ENCODE results near the gene GPR160. TPM values are rescaled to one million over a fixed set of nuclear protein-coding genes. Genes with fewer than 3 reads are reported as not detected.
A peak's percentile ranks its signal among the peaks of the same experiment; 100 is the strongest.

GPR160 gene
- total and polyA plus RNA-seq, 2 of the 13 experiments (the other 11 are each of a cell fraction or from before 2014, with no cell fraction given): 12.1 to 23.2 TPM

DNA sequence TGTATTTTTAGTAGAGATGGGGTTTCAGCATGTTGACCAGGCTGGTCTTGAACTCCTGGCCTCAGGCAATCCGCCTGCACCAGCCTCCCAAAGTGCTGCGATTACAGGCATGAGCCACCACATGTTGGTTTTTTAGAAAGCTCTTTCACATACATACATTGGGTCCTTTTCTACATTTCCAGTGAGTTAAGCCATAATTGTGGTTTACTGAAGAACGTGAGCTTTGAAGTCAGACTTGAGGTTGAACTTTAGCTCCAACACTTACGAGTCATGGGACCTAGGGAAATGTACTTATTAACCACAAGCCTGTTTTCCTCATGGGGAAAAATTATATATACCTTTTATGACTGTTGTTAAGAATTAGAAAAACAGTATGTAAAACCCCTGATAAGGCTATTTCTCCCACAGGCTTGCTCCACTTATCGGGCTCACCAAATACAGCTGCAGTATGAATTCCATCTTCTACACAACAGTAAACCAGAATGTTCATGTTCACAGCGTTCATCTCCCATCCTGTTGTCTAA, 39.0 kb downstream of the GPR160 start (continued):
- TF ChIP-seq, protein P1, sequence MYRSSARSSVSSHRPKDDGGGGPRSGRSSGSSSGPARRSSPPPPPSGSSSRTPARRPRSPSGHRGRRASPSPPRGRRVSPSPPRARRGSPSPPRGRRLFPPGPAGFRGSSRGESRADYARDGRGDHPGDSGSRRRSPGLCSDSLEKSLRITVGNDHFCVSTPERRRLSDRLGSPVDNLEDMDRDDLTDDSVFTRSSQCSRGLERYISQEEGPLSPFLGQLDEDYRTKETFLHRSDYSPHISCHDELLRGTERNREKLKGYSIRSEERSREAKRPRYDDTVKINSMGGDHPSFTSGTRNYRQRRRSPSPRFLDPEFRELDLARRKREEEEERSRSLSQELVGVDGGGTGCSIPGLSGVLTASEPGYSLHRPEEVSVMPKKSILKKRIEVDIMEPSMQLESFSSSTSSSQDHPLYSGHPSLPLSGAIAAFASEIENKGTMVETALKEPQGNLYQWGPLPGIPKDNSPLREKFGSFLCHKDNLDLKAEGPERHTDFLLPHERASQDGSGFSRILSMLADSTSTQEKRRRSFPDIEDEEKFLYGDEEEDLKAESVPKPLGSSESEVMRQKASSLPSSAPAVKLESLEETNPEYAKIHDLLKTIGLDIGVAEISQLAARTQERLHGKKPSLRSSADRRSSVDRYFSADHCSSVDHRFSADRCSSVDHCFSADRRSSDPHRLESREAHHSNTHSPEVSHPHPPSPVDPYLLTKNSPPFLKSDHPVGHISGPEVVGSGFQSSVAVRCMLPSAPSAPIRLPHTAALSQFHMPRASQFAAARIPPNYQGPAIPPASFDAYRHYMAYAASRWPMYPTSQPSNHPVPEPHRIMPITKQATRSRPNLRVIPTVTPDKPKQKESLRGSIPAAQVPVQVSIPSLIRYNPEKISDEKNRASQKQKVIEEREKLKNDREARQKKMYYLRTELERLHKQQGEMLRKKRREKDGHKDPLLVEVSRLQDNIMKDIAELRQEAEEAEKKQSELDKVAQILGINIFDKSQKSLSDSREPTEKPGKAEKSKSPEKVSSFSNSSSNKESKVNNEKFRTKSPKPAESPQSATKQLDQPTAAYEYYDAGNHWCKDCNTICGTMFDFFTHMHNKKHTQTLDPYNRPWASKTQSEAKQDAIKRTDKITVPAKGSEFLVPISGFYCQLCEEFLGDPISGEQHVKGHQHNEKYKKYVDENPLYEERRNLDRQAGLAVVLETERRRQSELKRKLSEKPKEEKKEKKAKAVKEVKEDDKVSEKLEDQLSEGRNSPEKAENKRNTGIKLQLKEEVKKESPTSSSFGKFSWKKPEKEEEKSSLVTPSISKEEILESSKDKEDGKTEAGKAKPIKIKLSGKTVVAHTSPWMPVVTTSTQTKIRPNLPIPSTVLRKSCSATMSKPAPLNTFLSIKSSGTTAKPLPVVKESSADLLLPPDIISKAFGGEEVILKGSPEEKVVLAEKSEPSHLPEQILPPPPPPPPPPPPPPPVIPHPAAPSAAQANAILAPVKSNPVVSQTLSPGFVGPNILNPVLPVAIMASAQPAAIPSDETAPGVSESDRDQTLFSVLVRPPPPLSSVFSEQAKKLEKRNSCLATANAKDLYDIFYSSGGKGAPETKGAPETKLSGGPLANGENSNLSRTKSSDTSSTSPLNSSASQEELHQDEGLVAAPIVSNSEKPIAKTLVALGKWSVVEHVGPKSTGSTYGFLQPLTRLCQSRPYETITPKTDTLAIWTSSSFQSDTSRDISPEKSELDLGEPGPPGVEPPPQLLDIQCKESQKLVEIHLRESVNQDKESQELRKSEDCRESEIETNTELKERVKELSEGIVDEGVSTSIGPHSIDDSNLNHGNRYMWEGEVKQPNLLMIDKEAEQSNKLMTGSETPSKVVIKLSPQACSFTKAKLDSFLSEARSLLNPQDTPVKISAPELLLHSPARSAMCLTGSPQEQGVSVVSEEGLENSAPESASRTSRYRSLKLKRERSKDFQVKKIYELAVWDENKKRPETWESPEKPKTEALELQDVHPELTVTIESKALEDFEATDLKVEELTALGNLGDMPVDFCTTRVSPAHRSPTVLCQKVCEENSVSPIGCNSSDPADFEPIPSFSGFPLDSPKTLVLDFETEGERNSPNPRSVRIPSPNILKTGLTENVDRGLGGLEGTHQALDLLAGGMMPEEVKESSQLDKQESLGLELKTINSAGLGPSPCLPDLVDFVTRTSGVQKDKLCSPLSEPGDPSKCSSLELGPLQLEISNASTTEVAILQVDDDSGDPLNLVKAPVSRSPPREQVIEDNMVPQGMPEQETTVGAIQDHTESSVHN (CRISPR knock-in tag; IDR thresholded peaks at IDR 0.05): no peak
- TF ChIP-seq SKI (IDR thresholded peaks at IDR 0.05; ENCODE audit: partially characterized antibody): peak; percentile 28
- no peak for TF ChIP-seq SIN3A (IDR thresholded peaks at IDR 0.05; ENCODE audit: borderline replicate concordance, low read depth, low read length)
- TF ChIP-seq MEIS2 (CRISPR knock-in tag; IDR thresholded peaks at IDR 0.05): no peak
- no peak for TF ChIP-seq SNAI1 (CRISPR knock-in tag; IDR thresholded peaks at IDR 0.05; ENCODE audit: borderline replicate concordance)
- TF ChIP-seq, protein P2, sequence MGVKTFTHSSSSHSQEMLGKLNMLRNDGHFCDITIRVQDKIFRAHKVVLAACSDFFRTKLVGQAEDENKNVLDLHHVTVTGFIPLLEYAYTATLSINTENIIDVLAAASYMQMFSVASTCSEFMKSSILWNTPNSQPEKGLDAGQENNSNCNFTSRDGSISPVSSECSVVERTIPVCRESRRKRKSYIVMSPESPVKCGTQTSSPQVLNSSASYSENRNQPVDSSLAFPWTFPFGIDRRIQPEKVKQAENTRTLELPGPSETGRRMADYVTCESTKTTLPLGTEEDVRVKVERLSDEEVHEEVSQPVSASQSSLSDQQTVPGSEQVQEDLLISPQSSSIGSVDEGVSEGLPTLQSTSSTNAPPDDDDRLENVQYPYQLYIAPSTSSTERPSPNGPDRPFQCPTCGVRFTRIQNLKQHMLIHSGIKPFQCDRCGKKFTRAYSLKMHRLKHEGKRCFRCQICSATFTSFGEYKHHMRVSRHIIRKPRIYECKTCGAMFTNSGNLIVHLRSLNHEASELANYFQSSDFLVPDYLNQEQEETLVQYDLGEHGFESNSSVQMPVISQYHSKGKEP (CRISPR knock-in tag; IDR thresholded peaks at IDR 0.05): no peak
- TF ChIP-seq CENPT (CRISPR knock-in tag; IDR thresholded peaks at IDR 0.05; ENCODE audit: low read depth): no peak
- no peak for TF ChIP-seq GZF1 (CRISPR knock-in tag; IDR thresholded peaks at IDR 0.05)
- TF ChIP-seq, protein P3, sequence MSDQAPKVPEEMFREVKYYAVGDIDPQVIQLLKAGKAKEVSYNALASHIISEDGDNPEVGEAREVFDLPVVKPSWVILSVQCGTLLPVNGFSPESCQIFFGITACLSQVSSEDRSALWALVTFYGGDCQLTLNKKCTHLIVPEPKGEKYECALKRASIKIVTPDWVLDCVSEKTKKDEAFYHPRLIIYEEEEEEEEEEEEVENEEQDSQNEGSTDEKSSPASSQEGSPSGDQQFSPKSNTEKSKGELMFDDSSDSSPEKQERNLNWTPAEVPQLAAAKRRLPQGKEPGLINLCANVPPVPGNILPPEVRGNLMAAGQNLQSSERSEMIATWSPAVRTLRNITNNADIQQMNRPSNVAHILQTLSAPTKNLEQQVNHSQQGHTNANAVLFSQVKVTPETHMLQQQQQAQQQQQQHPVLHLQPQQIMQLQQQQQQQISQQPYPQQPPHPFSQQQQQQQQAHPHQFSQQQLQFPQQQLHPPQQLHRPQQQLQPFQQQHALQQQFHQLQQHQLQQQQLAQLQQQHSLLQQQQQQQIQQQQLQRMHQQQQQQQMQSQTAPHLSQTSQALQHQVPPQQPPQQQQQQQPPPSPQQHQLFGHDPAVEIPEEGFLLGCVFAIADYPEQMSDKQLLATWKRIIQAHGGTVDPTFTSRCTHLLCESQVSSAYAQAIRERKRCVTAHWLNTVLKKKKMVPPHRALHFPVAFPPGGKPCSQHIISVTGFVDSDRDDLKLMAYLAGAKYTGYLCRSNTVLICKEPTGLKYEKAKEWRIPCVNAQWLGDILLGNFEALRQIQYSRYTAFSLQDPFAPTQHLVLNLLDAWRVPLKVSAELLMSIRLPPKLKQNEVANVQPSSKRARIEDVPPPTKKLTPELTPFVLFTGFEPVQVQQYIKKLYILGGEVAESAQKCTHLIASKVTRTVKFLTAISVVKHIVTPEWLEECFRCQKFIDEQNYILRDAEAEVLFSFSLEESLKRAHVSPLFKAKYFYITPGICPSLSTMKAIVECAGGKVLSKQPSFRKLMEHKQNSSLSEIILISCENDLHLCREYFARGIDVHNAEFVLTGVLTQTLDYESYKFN (CRISPR knock-in tag; conservative IDR thresholded peaks at IDR 0.05): peak; percentile 79
- TF ChIP-seq FOXA3 (CRISPR knock-in tag; IDR thresholded peaks at IDR 0.05): peak; percentile 25; the same call in 1 of the 2 replicates
- TF ChIP-seq MTA3 (CRISPR knock-in tag; IDR thresholded peaks at IDR 0.05): no peak
- TF ChIP-seq, protein P4, sequence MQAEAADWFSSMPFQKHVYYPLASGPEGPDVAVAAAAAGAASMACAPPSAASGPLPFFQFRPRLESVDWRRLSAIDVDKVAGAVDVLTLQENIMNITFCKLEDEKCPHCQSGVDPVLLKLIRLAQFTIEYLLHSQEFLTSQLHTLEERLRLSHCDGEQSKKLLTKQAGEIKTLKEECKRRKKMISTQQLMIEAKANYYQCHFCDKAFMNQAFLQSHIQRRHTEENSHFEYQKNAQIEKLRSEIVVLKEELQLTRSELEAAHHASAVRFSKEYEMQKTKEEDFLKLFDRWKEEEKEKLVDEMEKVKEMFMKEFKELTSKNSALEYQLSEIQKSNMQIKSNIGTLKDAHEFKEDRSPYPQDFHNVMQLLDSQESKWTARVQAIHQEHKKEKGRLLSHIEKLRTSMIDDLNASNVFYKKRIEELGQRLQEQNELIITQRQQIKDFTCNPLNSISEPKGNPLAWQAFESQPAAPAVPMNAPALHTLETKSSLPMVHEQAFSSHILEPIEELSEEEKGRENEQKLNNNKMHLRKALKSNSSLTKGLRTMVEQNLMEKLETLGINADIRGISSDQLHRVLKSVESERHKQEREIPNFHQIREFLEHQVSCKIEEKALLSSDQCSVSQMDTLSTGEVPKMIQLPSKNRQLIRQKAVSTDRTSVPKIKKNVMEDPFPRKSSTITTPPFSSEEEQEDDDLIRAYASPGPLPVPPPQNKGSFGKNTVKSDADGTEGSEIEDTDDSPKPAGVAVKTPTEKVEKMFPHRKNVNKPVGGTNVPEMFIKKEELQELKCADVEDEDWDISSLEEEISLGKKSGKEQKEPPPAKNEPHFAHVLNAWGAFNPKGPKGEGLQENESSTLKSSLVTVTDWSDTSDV (CRISPR knock-in tag; IDR thresholded peaks at IDR 0.05): no peak
- TF ChIP-seq ZFP36 (IDR thresholded peaks at IDR 0.05; ENCODE audit: borderline replicate concordance, low read depth, low read length, partially characterized antibody): no peak
